HG03060 (cell line): Measurements from ENCODE around the gene LATS1.
"Not testable (repeated sequence)": the region's sequence is repeated elsewhere in the genome, so short reads cannot be mapped to it uniquely, and the experiment has no call there.

ENCODE experiments used
- ATAC-seq: cut with Tn5 transposase; IDR thresholded peaks from one replicate; pipeline ENCODE4 v1.9.1; 2021; ENCODE audit warnings: low read depth, moderate number of reproducible peaks; ENCODE audit not compliant: unreplicated experiment

Gene LATS1

DNA sequence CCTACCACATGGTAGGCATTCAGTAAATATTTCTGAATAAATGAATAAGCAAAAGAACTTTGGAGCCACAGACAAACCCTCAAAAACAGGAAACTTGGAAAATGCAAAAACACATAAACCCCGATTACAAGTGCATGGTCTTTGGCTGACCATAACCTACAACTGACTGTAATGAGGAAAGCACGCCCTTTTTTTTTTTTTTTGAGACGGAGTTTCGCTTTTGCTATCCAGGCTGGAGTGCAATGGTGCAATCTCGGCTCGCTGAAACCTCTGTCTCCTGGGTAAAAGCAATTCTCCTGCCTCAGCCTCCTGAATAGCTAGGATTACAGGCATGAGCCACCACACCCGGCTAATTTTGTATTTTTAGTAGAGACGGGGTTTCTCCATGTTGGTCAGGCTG lies 11.9 kb upstream of the LATS1 start:
- ATAC-seq: no peak

DNA sequence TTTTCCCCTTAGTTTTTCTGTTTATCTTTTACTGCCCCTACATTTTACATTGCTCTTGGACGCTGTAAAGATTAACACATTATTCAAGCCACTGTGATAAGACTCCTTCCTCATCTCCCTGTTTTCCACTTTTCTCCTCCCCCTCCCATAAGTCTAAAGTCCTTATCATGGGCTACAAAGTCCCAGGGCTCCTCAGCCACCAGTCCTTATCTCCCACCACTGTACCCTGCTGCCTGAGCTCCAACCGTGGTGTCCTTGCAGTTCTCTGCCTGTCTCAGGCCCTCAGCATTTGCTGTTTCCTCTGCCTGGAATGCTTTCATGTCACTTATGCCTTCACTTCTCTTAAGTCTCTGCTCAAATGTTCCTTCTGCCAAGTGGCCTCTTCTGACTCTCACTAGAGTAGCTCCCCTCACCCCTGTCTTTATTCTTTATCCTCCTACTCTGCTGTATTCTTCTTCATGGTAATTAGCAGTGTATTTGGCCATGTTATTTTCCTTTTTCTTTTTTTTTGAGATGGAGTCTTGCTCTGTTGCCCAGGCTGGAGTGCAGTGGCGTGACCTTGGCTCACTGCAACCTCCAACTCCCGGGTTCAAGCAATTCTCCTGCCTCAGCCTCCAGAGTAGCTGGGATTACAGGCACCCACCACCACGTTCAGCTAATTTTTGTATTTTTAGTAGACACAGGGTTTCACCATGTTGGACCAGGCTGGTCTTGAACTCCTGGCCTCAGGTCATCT lies 10.8 kb upstream of the LATS1 start:
- no peak for ATAC-seq

DNA sequence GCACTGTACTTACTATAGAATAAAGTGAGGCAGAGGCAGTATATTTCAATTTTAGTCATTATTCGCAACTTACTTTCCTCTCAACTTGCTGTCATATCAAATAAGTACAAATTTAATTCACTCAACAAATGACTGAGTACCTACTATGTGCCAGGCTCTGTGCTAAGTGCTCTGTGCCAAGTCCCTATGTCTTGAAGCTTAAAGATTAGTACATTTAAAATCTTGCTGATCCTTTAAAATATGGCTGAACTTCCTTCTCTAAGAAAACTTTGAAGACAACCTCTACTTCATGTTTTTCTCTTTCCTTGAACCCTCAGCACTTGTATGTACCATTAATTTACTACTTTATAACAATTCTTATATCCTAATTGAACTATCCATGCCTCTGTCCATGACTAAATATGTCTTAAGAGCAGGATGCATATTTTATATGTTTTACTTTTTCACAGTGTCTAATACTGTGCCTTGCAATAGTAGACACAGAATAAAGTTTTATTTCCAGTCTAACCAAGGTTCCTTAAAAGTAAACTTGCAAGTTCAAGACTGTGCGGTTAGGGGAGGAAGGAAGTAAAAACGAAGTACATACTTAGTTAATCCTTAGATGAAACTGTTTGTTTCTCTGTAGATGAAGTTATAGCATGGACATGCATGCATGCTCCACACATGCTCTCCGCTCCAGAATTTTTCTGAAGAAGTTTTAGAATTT lies 10.0 kb upstream of the LATS1 start:
- no peak for ATAC-seq

DNA sequence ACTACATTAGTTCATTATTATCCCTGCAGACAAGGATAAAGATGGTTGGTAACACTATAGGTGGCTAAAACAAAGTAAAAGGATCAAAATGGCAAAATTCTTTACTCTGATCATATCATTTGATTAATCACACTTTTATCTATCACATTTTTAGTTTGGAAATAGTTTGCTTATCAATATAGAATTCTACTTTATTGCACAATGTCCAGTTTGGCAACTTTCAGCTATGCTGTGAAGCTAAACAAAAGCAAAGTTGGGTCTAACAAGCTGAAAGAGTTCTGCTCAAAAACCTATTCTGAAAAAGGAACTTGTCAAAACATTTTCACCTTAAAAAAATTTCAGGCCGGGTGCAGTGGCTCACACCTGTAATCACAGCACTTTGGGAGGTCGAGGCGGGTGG lies 7.9 kb upstream of the LATS1 start:
- no peak for ATAC-seq

DNA sequence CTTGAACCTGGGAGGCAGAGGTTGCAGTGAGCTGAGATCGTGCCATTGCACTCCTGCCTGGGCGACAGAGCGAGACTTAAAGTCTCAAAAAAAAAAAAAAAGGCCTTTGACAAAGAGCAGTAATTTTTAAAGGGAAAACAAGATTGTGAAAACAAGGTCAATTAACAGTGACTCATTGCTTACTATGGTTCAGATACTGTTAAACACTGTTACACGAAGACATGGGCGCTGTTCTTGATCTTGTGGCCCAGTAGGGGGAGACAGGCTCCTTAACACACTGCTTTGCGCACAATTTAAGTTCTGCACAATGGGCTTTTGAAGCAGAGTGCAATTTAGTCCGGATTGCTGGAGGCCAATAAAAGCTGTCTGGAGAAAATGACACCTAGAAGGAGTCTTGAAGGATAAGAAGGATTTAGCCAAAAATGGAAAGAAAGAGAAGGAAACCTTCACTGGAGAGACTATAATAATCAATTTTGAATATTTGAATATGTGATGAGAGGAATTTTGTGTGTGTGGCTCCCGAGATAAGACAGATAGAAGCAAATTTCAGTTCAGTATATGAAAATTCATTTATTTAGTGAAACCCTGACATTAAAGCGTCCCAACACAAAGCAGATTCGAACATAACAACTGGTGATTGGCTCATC lies 6.0 kb upstream of the LATS1 start:
- no peak for ATAC-seq

DNA sequence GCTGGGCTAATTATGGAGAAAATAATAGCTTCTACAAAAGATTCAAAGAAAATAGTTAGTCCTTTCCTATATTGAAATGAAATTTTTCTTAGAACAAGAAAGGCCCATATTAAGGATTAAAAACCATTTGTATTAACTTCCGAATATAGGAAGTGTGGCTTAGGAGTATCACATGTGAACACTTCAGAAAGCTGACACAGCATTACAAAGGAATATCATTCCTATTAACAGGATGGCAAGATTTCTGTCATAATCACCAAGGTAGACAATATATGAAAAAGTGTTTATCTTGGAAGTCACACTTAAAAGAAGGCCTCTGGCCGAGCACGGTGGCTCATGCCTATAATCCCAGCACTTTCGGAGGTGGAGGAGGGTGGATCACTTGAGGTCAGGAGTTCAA lies 5.4 kb upstream of the LATS1 start:
- no peak for ATAC-seq

DNA sequence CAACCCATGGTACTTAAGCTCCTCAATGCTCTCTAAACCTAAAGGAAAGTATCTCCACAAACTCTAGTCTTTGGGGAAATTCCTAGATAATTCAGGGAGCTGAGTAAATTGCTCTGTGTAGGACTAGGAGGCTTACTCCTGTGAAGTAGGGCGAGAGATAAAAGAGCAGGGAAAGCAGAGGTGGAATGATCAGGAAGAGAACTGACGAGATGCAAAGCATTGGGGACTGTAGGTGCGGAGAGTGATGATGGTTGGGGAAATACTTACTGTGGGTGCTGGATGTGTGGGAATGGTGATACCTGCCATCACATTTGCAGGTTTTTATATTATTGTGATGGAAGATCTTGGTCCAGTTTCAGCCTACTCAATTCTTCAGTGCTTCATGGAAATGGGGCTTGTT lies 1.6 kb upstream of the LATS1 start:
- no peak for ATAC-seq

DNA sequence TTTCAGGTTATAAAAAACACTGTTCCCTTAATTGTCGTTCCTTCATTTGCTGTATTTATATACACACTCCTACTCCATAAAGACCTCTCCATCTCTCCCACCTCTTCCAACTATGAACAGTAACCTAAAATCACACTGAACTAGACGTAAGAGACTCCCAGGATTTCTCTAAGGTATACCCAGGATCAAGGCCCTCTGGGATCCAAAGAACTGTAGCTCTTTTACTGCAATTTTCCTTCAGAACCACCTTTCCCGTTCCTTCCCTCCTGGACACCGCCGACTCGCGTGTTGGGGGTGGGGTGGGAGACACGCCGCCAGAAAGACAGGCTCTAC lies 680 bp downstream of the LATS1 start:
- ATAC-seq: no peak

DNA sequence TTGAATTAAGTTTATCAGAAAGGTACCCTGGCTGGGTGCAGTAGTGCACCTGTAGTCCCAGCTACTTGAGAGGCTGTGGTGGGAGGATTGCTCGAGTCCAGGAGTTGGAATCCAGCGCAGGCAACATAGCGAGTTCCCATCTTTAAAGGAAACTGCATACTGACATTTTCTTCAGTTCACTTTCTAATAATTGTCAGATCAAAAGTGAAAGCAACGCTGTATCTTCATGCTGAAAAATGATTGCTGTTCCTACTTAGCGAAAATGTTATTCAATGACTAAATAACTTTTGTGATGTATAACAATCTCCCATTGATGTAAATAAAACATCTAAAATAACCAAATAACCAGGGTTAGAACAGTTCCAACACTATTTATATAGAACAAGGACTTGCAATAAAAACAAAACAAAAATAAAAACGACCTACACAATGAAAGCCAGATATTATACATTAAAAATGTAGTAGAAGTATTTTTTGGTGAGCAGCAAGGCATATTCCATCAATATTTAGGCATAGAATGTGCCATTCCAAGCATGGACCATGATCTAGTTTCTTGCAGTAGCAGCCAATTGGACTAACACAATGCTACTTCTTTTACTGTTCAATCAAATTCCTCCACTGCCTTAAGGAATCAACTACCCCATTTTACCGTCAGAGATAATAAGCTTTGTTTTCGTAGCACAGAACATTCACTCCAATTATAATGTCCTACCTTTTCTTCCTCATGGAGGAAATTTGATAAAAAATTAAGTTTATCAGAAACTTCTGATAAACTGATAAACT lies 1.5 kb downstream of the LATS1 start:
- ATAC-seq: no peak

DNA sequence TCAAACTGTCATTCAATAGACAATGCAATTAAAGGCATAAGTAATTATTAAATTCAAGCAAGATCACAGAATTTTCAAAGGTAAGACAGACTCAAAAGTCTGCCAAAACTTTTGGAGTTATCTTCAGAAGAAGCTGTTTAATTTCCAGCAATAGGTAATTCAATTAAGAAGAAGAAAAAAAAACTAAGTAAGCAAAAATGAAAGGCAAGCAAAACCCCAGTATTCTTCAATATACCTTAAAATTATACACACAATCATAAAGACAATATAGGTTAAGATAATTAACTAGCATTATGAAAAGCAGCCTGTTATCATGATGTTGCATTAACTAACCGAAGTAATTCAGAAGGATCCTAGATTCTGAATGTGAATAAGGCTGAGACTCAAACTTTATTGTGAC lies 3.5 kb downstream of the LATS1 start:
- ATAC-seq: no peak

DNA sequence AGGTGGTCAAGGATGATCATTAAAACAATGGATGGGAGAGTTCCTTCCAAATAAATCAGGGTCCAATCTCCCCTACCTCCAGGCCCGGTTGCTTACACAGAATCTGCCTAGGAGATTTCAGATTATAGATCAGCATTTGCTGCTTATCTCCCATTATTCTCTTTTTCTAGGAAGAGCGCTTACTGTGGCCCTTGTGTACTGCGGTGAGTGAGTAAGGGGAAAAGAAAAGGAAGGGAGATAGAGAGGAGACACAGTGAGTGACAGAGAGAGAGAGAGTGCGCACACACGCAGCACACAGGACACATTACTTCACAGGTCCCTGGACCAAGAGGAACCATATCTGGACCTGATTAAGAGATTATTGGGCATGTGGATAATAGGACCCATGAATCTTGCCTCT lies 6.2 kb downstream of the LATS1 start:
- ATAC-seq: no peak

DNA sequence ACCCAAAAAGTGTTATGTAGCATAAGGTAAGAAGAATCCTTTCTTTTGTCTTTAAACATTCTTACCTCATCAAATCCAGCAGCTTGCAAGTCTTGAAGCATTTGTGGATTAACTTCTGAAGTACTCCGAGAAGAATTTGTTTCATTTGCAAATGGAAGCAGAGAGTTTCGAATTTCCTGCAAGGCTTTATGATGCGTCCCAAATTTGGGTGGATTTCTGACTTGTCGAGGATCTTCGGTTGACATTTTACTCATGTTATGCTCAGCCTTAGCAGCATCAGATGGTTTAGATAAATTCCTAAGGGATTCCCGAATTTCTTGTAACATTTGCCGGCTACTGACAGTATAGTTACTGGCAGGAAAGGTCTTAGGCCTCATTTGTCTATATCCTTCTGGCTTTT lies 16.2 kb downstream of the LATS1 start:
- ATAC-seq: no peak

DNA sequence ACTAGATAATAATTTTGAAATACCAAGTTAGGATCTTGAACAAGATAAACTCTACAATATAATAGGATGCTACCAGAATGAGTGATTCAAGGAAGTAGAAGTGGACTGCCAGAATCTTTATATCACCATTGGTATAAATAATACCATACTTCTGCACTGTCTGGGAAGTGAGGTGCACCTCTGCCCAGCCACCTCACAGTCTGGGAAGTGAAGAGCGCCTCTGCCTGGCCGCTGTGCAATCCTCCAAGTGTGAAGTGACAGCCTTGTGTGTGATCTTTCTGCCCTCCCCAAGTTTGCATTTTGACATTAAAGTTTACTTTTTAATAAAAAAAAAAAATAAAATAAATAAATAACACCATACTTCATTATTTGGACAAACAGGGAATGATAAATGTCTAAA lies 18.8 kb downstream of the LATS1 start:
- no peak for ATAC-seq

DNA sequence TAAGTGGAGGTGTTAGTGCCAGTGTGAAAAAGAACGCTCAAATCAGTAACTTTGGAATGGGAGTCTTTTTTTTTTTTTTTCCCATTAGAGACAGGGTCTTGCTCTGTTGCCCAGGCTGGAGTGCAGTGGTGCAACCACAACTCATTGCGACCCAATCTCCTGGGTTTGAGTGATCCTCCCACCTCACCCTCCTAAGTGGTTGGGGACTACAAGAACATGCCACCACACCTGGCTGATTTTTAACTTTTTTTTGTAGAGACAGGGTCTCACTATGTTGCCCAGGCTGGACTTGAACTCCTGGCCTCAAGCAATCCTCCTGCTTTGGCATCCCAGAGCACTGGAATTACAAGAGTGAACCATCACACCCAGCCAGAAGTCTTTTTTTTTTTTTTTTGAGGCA lies 19.7 kb downstream of the LATS1 start:
- ATAC-seq: no peak

DNA sequence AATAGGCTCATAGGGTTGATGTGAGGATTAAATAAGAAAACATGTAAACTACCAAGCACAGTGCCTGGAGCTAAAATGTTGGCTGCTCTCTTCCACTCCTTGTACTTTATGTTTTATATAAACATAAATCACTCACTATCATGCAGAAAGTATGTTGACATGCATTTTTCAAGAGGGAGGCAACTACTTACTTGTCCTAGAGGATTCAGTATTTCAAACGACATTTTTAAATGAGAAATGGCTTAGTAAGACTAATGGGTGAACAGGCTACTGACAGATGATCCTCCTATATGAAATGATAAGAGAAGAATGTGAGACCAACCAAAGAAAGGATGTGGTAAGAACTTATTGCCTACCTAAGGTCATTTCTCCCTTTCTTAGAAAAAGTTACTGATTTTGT lies 21.0 kb downstream of the LATS1 start:
- ATAC-seq: no peak

DNA sequence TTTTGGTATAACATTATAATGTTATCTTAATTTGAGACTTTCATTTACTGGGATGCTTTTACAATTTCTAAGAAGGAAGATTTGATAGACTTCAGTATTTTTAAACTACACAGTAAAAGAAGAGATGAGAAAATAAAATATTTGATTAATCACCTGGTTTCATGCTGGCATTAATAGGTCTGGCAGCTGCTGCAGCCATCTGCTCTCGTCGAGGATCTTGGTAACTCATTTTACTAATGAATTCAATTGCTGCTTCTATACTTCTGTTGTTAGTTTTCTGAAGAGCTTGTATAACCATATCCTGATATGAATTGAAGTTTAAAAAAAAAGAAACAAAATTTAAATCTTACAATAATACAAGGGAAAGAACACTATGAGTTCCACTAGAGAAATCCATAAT lies 23.0 kb downstream of the LATS1 start:
- ATAC-seq: no peak

DNA sequence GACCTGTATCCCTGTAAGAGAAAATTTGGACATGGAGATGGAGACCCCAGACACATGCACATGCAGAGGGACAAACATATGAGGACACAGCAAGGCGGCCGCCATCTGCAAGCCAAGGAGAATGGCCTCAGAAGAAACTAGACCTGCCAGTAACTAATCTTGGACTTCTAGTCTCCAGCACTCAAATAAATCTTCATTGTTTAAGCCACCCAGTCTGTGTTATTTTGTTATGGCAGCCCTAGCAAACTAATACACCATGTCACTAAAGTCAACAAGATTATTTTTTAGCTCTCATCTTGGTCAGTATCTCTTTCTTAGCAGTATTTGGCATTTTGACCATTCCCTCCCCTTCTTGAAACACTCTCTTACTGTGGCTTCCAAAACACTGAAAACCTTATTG lies 26.7 kb downstream of the LATS1 start:
- no peak for ATAC-seq

DNA sequence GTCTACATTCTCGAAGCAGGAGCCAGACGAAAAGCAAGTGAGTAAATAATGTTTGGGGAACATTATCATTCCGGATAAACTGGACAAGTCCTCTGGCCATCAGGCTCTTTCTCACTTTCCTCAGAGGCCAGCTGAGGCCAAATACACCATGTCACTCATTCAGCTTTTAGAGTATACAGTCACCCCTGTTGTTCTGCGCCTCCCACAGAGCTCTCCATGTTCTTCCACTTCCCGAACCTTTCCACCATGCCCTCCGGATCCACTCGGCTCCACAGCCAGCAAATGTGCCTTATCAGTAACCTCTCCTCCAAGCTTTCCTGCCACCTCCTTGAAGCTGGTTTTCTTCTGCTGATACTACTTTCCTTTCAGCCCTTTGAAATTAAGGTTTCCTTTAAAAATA lies 31.7 kb downstream of the LATS1 start:
- ATAC-seq: no peak

DNA sequence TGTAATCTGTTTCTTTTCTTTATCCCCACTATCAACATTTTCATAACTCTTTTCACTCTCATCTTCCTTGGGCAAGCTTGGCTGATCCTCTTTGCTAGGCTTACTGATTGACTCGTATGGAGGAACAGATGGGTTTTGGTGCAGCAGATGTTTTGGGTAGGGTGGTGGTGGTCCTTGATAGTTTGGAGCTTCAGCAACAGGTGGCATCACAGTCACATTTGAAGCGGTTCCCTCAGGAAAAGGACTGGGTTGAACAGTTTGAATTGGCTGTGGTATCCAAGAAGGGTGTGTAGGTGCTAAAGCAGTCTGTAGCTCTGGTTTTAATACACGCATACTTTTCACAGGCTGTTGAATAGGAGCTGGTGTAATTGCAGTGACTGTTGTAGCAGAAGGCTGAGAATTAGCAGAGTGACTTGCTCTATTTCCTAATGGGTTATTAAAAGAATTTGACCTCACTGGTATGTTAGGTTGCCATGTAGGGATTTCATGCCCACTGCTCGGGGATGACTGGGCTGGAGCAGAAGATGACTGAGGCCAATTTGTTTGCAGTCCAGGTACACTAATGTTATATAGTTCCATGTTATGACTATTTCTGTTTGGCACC lies 34.5 kb downstream of the LATS1 start:
- no peak for ATAC-seq

DNA sequence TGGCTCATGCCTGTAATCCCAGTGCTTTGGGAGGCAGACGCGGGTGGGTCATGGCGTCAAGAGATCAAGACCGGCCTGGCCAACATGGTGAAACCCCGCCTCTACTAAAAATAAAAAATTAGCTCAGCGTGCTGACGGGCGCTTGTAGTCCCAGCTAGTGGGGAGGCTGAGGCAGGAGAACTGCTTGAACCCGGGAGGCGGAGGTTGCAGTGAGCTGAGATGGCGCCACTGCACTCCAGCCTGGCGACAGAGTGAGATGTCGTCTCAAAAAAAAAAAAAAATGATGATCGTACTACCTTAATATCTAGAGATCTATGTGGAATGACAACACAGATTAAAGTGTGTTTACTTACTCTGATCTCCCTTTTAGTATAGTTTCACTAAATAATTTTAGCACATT lies 36.1 kb downstream of the LATS1 start:
- ATAC-seq: not testable (repeated sequence)

DNA sequence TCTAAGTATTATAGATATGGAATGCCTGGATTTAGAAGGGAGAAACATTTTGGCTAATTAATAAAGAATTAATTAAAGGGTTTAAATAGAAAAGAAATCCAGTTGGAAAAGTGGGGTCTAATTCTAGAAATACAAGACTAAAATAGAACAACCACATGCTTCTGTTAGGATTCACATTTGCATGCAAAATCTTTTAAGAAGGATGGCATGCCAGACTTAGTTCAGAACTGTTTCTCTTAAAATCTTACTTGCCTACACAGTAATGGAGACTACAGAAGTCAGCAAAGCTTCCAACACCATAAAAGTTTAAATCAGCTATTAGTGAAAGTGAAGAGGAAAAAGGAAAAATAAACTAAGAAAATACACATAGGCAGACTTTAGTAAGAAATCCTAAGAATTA lies 36.7 kb downstream of the LATS1 start:
- no peak for ATAC-seq
